Stimulated activated CD4-positive, alpha-beta T cell treated with anti-CD3 and anti-CD28 coated beads, Interleukin-4, amount 100 ng/mL, for 1 hour (primary cell): Measurements from ENCODE around the gene OXTR.
A peak's percentile ranks its signal among the peaks of the same experiment; 100 is the strongest.

Experiments
- DNase-seq: peaks from one replicate; pipeline ENCODE4 v3.0.0-alpha.2; 2020

OXTR gene

DNA sequence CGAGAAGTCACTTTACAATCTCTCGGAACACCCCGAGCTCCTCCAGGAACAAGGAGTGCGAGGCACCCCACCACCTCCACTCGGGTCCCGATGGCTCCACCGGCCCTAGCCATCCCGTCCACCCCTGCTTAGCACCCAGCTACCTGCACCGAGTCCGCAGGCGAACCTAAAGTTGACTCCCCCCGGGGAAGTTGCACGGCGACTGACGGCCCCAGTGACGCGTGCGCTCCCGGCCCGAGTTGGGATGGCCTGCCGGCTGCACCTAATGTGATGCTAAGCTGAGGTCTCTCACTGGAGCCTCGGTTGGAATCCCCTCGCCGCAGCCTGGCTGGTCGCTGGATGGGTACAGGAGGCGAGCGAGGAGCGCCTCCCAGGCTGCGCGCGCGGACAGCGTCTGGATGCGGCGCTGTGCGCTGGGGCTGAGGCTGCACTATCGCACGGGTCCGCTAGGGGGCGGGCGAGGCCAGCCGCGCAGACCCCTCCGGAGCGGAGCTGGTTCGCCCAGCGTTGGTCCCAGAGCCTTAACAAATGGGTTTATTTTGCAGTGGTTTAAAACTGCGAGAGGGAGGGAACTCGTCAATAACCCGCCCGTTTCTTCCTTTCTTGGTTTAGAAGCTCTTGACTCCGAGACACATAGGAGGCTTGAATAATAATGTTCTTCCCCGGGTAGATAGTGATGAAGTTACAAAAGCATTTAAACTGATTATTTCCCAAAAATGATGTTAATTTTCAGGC is at the start of gene OXTR:
Gene OXTR, minus strand, starts transcription at position 526 of the 735 bp plus-strand sequence. CDS start 1,426 bp downstream, outside the sequence.
- DNase-seq = peak; percentile 57

DNA sequence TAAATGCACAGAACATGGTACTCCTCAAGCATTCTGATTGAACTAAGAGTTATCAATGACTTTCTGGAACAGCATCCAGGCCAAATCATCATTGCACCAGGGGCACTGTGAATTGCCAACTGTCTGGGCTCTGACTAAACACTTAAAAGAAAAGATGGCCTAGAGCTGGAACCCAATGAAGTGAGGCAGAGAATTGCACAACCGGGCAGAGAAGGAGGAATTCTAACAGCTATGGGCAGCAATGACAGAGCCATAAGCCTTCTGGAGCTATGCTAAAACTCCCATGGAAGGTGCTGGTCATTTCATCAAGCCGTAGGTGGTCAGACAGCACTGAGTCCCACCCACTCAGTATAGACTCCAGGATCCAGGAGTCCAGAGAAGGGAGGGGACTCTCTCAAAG is 48.1 kb upstream of the OXTR start:
- DNase-seq = no peak

DNA sequence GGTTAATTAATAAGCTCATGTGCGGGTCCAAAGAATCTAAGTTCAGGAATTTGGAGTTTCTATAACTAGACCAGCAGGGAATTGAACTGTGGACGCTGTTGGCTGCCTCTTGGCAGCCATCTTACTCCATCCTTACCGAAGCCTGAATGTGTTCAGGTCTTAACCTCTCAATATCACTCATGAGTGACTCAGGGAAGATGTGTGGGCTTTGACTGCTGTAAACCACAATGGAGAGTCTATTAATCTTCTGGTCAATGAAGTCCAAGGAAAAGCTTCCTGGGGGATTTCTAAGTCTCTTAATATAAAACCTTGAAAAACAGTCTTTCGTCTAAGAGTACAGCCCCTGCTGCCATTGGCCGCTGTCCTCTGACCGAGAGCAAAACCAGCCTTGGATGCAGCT is 46.7 kb upstream of the OXTR start:
- no peak for DNase-seq

DNA sequence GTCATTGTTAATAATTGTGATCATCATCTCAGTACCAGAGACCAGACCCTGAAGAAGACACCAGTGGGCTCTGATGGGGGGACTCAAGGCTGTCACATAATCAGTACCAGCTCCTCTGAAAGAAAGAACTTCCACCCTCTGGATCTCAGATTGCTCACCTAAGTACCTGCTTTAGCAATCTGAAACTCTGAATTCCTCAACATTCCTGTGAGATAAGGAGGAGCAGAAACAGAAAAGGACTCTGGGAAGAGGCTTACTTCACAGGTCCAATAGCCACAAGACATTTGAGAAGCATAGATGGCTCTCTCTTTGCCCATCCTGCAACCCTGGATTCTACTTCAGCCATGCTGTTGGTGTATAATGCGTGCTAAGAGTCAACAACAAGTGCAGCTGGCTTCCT is 44.0 kb upstream of the OXTR start:
- no peak for DNase-seq

DNA sequence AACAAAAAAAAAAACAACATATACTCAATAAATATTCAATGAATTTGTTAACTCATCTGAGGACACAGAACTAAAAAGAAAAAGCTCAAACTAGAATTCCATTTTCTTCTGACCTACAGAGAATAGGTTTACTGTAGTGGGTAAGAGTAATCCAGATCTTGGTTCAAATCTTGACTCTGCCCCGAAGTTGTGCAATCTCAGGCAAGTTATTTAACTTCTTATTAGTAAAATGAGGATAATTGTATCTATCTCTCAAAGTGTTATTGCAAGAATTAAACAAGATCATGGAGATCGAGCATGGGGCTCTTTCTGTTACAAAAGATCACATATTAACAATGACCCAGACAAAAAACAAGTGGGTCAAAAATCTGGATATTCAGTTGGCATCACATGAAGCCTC is 41.1 kb upstream of the OXTR start:
- no peak for DNase-seq

DNA sequence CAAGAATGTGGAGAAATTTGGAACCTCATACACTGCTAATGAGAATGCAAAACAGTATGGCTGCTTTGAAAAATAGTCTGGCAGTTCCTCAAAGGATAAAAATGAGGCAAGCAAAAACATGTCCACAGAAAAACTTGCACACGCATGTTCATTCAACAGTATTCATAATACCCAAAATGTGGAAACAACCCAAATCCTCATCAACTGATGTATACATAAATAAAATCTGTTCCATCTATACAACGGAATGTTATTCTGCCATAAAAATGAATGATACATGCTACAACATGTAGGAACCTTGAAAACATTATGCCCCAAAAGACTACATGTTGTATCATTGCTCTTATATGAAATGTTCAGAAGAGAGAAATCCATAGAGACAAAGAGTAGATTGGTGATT is 36.4 kb upstream of the OXTR start:
- DNase-seq = no peak

DNA sequence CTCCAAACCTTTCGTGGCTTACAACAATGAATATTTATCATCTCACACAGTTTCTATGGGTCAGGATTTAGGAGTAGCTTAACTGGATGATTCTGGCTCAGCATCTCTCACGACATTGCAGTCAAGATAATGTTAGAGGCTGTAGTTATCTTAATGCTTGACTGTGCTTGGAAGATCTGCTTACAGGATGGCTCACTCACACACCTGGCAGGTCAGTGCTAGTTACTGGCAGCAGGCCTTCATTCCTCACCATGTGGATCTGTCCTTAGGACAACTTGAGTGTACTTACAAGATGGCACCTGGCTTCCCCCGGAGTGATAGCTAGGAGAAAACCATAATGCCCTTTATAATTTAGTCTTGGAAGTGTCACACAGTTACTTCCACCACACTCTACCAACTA is 32.8 kb upstream of the OXTR start:
- no peak for DNase-seq

DNA sequence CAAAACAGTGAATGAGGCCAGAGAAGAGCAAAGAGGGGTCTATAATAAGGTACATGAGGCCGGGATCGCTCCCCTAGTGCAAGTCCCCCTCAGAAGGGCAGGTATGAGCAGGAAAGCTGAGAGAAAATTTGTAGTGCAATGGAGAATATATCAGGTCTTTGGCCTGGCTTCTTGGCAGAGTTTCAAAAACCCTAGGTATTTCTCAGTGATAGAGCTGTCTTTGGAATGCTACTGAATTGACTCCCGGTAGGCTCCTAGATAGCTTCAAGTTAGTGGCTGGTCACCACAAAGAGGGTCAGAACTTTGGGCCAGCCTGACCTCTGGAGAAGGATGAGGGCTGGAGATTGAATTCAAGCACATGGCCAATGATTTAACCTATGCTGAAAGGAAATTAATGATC is 30.6 kb upstream of the OXTR start:
- DNase-seq = no peak

DNA sequence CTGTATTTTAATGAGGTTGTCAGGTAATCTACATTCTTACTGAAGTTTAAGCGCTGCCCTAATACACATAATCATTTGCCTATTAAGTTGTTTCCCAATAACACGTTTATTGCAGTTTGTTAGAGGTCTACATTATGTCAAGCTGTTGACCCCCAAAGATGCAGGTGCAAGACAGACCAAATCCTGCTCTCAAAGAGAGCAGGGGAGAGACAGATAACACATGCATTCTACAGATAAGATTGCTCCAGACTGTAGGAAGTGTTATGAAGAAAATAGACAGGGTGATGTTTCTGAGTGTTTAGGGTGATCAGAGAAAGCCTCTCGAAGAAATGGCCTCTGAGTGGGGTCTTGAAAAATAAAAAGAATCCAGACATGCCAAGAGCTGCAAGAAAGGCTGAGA is 24.8 kb upstream of the OXTR start:
- no peak for DNase-seq

DNA sequence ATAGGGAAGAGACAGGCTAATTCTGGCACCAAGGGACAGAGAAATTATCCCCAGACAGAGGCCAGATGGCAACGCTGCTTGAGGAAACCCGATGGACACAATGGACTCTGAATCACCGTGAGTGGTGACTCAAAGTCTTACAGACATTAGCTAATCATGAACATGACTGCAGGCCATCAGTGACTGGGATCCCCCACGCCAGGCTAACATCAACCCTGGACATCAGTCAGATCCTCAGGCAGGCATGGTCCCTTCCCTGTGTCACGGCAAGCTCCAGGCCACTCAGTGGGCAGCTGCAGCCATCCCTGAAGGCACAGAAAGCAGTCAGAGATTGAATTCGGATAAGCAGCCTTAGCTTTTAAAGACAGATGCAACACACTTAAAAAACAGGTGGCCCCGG is 23.8 kb upstream of the OXTR start:
- no peak for DNase-seq

DNA sequence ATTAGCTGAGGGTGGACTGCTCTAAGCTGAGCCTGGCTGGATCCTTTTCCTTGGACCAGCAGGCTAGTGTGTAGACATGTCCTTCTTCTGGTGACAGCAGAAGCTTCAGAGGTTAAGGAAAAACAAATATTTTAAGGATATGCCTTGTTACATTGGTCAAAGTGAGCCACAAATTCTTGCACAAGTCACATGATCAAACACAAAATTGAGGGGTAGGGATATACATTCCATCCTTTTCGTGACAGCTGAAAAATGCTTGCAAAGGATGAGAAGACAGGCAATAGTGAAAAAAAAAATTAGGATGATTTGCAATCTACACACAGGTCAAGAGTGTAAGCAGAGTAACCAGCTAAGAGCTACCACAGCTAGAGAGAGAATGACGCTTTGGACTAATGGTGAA is 21.1 kb upstream of the OXTR start:
- DNase-seq = no peak

DNA sequence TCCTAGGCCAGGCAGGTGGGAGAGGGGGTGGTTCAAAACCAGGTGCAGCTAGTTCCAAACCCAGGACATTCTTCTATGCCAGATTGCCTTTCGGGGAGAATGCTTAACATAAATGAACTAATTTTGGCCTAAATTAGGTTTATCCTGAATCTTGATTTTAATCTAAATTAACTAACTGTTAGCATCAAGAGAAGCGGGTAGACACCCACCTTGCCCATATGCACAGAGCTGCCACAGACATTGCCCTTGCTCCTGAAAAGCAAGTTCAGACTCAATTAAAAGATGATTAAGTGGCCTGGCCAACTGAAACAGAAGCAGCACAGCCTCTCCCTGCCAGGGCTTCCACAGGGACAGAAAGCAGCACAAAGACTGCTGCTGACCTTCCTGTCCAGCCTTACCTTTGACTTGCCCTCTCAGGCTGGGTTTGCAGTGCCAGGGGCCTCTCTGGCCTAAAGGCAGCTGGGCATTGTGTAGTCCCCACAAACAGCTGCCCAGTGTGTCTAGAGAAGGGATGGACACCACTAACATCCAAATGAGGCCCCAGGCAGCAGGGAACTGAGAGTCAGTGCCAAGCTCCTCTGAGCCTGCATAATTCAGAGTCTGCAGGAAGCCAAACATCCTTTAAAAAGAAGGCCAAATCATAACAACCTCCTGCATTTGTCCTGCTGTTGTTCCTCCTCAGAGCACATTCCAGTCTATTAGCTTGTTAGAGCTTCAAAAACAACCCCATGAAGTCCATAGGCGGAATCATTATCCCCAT is 15.4 kb upstream of the OXTR start:
- DNase-seq = no peak

DNA sequence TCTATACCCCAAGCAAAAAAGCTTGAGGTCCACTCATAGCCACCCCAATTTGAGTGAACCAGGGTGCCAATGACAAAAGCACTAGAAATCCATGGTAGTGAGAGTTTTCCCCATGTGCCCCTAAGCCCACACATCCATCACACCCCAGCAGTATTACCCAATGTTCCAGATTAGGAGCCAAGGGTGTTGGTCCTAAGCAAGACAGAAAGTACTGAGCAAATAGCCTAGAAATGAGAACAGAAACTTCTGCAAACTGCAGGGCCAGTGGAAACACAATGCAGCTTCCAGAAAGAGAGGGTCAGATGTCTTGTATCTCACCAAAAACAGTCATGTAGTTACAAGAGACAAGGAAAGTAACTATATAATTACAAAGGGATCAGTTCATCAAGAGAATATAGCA is 10.9 kb upstream of the OXTR start:
- DNase-seq = no peak

DNA sequence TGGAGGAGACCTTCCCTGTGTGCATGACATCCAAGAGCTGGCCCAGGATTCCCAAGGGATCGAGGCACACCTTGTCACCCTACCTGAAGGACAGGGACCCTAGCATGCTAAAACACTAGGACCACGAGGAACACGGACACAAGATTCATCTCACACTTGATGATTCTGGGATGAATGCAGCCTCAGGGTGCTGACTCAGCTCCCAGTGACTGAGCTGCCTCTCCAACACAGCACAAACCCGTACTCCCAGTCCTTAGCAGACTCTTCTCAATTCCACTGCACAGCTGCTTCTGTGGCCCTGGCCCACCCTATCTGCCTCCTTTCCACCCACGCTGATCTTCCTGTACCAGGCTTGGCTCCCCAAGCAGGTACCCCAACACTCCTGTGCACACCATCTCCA is 9.1 kb upstream of the OXTR start:
- DNase-seq = no peak

DNA sequence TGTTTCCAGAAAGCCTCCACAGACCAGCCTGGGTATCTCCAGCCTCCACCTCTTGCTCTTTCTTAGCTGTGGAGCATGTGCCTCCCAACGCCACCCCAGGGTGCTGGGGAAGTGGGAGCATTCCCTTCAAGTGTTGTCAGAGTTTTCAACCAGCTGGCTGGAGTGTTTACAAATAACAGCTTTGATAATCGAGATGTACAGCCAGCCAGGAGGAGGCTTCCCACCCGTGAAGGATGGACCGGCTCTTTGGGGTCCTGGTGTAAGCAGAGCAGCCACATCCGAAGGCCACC is 8.5 kb upstream of the OXTR start:
- no peak for DNase-seq

DNA sequence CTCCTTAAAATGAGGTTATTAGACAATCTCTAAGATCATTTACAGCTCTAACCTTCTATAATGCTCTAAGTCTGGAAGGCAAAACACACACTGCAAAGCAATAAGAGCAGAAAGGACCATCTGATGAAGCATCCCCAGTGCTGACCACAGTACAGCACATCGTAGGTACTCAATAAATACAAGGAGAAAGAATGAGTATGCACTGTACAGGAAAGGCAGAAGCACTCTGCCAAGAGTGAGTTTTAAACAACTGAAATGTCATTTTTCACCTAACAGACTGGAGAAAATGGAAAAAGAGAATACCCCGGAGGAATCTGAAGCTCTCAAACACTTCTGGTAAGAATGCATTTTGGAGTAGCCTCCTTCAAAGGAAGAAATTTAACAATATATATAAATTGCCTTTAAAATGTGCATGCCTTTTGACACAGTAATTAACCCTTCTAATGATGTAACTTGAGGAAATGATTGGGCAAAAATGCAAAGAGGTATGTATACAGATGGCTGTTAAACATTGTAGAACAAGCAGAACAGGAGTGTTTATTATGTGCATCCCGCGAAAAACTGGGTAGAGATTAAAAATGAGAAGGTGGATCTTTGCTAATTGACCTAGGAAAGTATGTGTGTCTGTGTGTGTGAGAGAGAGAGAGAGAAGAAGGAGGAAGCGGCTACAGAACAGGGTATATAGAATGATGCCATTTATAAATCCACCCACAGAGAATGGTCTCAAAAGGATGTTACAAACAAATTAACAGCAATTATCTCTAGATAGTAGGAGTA is 8.0 kb upstream of the OXTR start:
- no peak for DNase-seq

DNA sequence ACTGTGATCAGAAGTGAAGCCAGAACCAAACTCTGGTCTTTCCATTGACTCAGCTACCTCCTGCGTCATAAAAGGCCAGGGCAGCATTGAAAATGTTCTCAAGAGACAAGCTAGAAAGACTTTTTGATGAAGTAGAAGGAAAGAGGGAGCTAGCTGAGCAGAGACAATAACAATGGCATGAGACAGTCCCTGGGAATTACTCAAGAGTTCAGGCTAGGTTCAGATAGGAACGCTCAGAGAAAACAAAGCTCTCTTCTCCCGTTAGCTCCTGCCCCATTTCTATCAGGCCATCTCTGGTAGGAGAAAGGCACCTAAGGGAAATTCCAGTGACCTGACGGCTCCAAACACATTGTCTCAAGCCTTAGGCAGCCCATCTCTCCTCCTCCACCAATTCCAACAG is 7.0 kb upstream of the OXTR start:
- no peak for DNase-seq

DNA sequence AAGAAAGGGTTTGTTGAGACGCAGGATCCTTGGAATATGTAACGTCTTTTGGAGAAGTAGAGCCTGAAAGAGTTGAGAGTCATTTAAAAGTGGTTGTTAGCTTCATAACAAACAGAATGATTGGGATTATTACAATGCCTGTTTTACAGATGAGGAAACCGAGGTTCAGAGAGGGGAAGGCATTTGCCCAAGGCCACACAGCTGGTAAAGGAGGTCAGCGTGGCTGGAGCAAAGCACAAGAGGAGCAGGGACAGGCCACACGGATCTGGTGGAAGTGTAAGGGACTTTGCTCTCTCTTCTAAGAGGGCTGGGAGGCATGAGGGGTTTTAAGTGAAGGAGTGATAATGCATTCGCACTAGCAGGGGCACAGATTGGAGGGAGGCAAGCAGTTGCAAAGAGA is 6.2 kb upstream of the OXTR start:
- DNase-seq = no peak

DNA sequence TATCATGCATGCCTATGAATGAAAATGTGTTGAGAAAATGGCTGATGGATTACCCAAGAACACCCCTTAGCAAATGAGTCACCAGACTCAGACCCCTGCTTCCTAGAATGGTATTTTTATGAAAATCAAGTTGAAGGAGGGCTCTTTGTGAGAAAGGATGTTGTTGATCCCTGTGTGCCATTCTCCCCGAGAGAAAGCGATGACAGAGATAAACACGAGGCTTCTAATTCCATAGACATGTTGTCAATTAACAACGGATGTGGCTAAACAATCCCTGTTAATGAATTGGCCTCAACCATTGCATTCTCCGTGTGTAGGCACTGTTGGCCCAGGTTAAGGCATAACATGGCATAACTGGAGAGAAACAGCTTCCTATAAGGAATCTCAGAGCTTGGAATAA is 5.8 kb upstream of the OXTR start:
- DNase-seq = no peak

DNA sequence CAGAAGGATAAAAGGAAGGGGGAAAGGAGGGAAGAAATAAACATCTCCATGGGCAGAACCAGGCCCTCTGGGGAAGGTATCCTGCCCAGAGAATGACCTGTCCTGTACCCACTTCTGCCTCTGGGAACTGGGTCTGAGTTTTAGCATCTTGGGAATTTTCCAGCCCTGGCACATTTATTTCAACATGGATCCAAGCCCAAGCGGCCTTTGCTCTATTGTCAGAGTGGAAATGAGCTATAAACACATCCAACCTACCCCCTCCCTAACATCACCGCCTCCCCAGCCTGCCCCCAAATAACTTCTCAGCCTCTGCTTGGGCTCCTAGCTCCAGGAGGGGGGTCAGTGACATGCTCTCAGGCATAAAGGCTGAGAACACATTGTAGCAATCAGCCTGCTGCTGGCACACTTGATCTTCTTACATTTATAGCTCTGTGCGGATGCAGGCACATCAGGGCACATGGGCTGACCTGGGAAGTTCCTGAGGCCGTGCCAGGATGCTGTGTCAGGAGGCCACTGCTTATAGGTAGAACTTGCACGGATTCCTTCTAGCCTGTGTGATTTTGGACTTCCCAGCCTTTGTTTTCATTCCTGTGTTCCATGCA is 4.6 kb upstream of the OXTR start:
- DNase-seq = no peak

DNA sequence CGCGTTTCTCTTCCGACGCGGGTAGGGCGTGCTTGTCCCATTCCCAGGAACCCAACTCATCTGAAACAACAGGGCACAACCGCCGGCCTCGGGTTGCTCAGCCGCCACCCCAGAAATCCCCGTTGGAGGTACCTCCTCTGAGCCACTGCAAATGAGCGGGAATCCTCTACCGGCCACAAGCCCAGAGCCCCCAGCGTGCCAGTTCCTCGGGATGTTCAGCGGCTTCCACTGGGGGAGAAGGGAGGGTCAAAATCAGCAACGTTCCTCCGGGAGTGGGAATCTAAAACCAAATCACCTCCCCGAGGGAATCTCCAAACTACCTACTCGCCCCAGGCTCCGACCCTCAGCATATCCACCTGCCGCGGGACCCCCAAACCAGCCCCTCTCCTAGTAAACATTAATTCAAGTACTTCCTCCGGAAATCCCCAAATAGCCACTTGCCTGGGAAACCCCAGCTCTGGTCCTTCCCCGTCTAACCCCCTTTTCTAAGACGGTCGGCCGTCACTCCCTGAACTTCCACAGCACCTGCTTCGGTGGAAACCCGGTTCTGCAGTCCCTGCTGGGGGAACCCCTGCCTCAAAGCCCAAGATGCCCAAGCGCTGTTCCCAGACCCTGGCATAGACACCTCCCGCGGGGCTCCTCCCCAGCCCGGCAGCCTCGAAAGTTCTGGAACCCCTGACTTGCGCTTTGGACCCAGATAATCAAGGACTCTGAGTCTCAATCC is 887 bp downstream of the OXTR start:
- DNase-seq = no peak

DNA sequence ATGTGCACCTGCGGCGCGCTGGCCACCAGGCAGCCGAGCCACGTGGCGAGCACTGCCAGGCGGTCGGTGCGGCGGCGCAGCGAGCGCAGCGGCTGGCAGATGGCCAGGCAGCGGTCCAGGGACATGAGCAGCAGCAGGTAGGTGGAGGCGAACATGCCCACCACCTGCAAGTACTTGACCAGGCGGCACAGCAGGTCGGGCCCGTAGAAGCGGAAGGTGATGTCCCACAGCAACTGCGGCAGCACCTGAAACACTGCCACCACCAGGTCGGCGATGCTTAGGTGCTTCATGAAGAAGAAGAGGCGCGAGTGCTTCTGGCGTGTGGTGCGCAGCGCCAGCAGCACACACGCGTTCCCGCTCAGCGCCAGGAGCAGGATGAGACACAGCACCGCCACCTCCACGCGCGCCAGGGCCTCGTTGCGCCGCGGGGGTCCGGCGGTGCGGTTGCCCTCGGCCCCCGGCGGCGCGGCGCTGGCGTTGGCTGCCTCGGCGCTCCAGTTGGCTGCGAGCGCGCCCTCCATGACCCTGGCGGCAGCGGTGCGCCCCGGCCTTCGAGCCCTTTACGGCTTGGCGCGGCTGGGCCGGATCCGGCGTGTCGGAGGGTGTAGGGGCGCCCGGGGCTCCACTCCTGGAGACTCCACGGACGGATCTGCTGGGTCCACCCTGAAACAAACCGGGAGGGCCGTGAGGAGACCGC is 1.6 kb downstream of the OXTR start:
- no peak for DNase-seq
